Measurements from ENCODE around the gene SSTR4. TPM values are rescaled to one million over a fixed set of nuclear protein-coding genes. Genes with fewer than 3 reads are reported as not detected.
A peak's percentile ranks its signal among the peaks of the same experiment; 100 is the strongest.

Gene SSTR4
- total RNA-seq, 1 experiment from 2014 or later = not detected

DNA sequence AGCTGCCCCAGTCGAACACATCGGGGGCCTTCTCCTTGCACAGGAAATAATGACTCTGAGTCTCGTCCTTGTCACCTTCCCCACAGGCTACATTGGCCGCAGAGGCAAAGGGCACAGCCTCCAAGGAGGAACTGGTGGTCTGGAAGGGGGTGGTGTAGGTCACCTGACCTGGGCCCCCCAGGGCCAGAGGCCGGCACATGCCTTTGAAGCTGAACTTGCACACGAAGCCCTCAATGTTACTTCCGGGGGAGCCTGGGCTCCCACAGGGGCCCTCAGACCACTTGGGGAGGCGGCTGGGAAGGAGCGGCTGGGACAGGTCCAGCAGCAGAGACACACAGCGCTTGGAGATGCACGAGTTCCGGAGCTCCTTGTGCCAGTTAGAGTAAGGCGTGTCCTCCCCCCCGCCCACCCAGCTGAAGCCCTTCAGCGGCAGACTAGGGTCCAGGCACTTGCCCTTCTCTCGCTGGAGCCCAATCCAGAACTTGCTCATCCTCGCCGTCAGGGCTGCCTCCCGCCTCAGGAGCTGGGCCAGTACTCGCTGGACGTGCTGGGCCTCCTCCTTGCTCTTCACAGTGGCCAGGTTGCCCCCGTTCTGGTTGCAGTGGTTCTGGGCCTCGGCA lies 50.4 kb downstream of the SSTR4 start:
- H3K9me3 ChIP-seq (ENCODE audit: low read length) = no peaks in the 10 kb centered on the region
- no peak overlapping the region for H2AFZ ChIP-seq (ENCODE audit: low read length)
- H3K4me2 ChIP-seq (ENCODE audit: low read depth, low read length, poor library complexity, severe bottlenecking) = no peak overlapping the region
- no peak overlapping the region for H3K9ac ChIP-seq (ENCODE audit: low read length)
- H3K4me1 ChIP-seq (ENCODE audit: low read length) = peaks cover 36% of the 10 kb centered on the region
- no peak for DNase-seq
- no peaks in the 10 kb centered on the region for H3K27me3 ChIP-seq (ENCODE audit: low read length)
- no peak overlapping the region for H3K27ac ChIP-seq (ENCODE audit: low read length)
- H3K9me2 ChIP-seq (replicated peaks; ENCODE audit: insufficient read depth, low read length) = no peaks in the 10 kb centered on the region
- no peaks in the 10 kb centered on the region for H3K36me3 ChIP-seq (ENCODE audit: insufficient read depth, low read length)
- H4K20me1 ChIP-seq (ENCODE audit: insufficient read depth, low read depth, low read length) = no peaks in the 10 kb centered on the region
- no peaks in the 10 kb centered on the region for H3K79me2 ChIP-seq (ENCODE audit: low read length)
- H3K4me3 ChIP-seq (ENCODE audit: low read length) = no peak overlapping the region

DNA sequence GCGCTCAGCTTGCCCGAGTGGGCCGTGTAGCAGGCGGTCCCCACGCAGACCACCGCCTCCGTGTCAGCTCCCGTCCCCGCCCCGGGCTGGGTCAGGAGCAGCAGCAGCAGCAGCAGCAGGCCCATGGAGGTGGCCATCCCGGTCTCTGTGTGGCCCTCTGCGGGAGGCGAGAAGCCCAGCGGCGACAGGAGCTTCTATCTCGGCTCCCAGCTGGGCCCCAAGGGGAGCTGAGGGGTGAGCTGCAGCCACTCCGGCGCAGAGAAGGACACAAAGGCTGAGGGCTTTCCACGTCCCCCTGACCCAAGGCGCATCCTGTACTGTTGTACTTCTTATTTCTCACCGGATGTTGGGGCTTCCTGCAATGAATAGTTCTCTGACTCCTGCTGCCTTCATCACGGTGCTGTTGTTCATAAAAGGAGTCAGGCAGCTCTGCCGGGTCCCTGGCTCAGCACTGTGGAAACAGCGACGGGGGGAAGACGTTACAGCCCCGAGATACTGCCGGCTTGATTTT lies 51.0 kb downstream of the SSTR4 start, which contains the start of gene CD93:
Gene CD93 (minus strand): TSS at position 269 of the 511 bp plus-strand sequence. CDS start 132 bp downstream, at position 137.
- H3K9me3 ChIP-seq (ENCODE audit: low read length) = no peaks in the 10 kb centered on the region
- H3K27ac ChIP-seq (ENCODE audit: low read length) = no peak within 1 kb of the TSS
- DNase-seq = no peak
- H3K4me3 ChIP-seq (ENCODE audit: low read length) = no peak within 1 kb of the TSS
- no peak within 1 kb of the TSS for H2AFZ ChIP-seq (ENCODE audit: low read length)
- peaks cover 35% of the 10 kb centered on the region for H3K4me1 ChIP-seq (ENCODE audit: low read length)
- H3K4me2 ChIP-seq (ENCODE audit: low read depth, low read length, poor library complexity, severe bottlenecking) = no peak within 1 kb of the TSS
- no peaks in the 10 kb centered on the region for H4K20me1 ChIP-seq (ENCODE audit: insufficient read depth, low read depth, low read length)
- H3K9me2 ChIP-seq (replicated peaks; ENCODE audit: insufficient read depth, low read length) = no peaks in the 10 kb centered on the region
- H3K9ac ChIP-seq (ENCODE audit: low read length) = no peak within 1 kb of the TSS
- H3K79me2 ChIP-seq (ENCODE audit: low read length) = no peaks in the 10 kb centered on the region
- H3K36me3 ChIP-seq (ENCODE audit: insufficient read depth, low read length) = no peaks in the 10 kb centered on the region
- H3K27me3 ChIP-seq (ENCODE audit: low read length) = no peaks in the 10 kb centered on the region

GRCh38 chr20:23086931-23087411 lies 51.9 kb downstream of the SSTR4 start:
- Histone ChIP-seq H3K9ac (ENCODE audit: low read length) (no peak overlapping the region), H3K27ac (ENCODE audit: low read length) (no peak overlapping the region), H3K4me3 (ENCODE audit: low read length) (no peak overlapping the region), H3K79me2 (ENCODE audit: low read length) (no peaks in the 10 kb centered on the region), H3K9me2 (replicated peaks; ENCODE audit: insufficient read depth, low read length) (no peaks in the 10 kb centered on the region), H3K4me2 (ENCODE audit: low read depth, low read length, poor library complexity, severe bottlenecking) (no peak overlapping the region), H3K9me3 (ENCODE audit: low read length) (no peaks in the 10 kb centered on the region), H4K20me1 (ENCODE audit: insufficient read depth, low read depth, low read length) (no peaks in the 10 kb centered on the region), H3K36me3 (ENCODE audit: insufficient read depth, low read length) (no peaks in the 10 kb centered on the region), H3K27me3 (ENCODE audit: low read length) (no peaks in the 10 kb centered on the region), H2AFZ (ENCODE audit: low read length) (0 out of 2 replicates have a peak overlapping the region, but pooled peaks have one; percentile 21), H3K4me1 (ENCODE audit: low read length) (peaks cover 26% of the 10 kb centered on the region)
- DNase-seq = no peak

- H4K20me1 ChIP-seq (ENCODE audit: insufficient read depth, low read depth, low read length) = no peaks in the 10 kb centered on the region
- peaks cover 18% of the 10 kb centered on the region for H3K4me1 ChIP-seq (ENCODE audit: low read length)
- no peak overlapping the region for H3K4me2 ChIP-seq (ENCODE audit: low read depth, low read length, poor library complexity, severe bottlenecking)
- 0 out of 2 replicates have a peak overlapping the region, but pooled peaks have one; percentile 21 for H2AFZ ChIP-seq (ENCODE audit: low read length)
- H3K9me3 ChIP-seq (ENCODE audit: low read length) = no peaks in the 10 kb centered on the region
- H3K27ac ChIP-seq (ENCODE audit: low read length) = no peak overlapping the region
- no peak overlapping the region for H3K9ac ChIP-seq (ENCODE audit: low read length)
- H3K4me3 ChIP-seq (ENCODE audit: low read length) = no peak overlapping the region
- no peaks in the 10 kb centered on the region for H3K79me2 ChIP-seq (ENCODE audit: low read length)
- H3K27me3 ChIP-seq (ENCODE audit: low read length) = no peaks in the 10 kb centered on the region
- H3K9me2 ChIP-seq (replicated peaks; ENCODE audit: insufficient read depth, low read length) = no peaks in the 10 kb centered on the region
- no peaks in the 10 kb centered on the region for H3K36me3 ChIP-seq (ENCODE audit: insufficient read depth, low read length)
- DNase-seq = no peak
Measured at GRCh38 chr20:23087587-23088251, 52.6 kb downstream of the SSTR4 start.

Other genes with a start within 250 kb of the SSTR4 start
- not detected in 2 replicates for gene THBD, start 14.4 kb downstream of the SSTR4 start, total RNA-seq (2014; rRNA removed; shearing (Covaris generic); ENCODE audit: low replicate concordance)
- gene CD93, start 51.0 kb downstream of the SSTR4 start, total RNA-seq (2014; rRNA removed; shearing (Covaris generic); ENCODE audit: low replicate concordance) = not detected in 2 replicates